Cardiac fibroblast (primary cell): ENCODE results near the gene TSSK6.
"Not testable (repeated sequence)": the region's sequence is repeated elsewhere in the genome, so short reads cannot be mapped to it uniquely, and the experiment has no call there.

ENCODE experiments used
- DNase-seq, 2 donors: peaks; one replicate each; pipeline versions ENCODE4 v3.0.0 to v3.0.0-alpha.2; 2010; ENCODE audit warnings: low read depth in 2 of 2
- H3K4me3 ChIP-seq, 2 donors: replicated peaks in 1 of 2; 1 replicate in 1 of 2; 2 replicates in 1 of 2; pipeline ENCODE4 v1.5.1; 2011; ENCODE audit warnings: low read depth in 2 of 2, low read length in 2 of 2, mild to moderate bottlenecking in 2 of 2, moderate library complexity in 1 of 2
- CTCF ChIP-seq: IDR thresholded peaks from one replicate; pipeline ENCODE4 v1.5.1; 2011; ENCODE audit warnings: low read depth, mild to moderate bottlenecking, low read length, inconsistent platforms

TSSK6 gene

GRCh38 chr19:19477705-19478383 is 37.5 kb downstream of the TSSK6 start:
- H3K4me3 ChIP-seq: no peak overlapping the region
- peak in 1 of 2 donors; percentile 16 for DNase-seq
- TF ChIP-seq CTCF: no peak

GRCh38 chr19:19475849-19476828 is 39.2 kb downstream of the TSSK6 start:
- peak; percentile 48 to 54 for DNase-seq
- H3K4me3 ChIP-seq: no peak overlapping the region
- peak; percentile 49 for TF ChIP-seq CTCF

GRCh38 chr19:19475015-19475765 is 40.2 kb downstream of the TSSK6 start:
- no peak overlapping the region for H3K4me3 ChIP-seq
- DNase-seq: no peak
- no peak for TF ChIP-seq CTCF

- not testable (repeated sequence) for H3K4me3 ChIP-seq, DNase-seq
These were observed 43.2 kb downstream of the TSSK6 start for GRCh38 chr19:19472106-19472505.

- no peak for TF ChIP-seq CTCF
- DNase-seq: no peak
- no peak overlapping the region for H3K4me3 ChIP-seq
These were observed 43.7 kb downstream of the TSSK6 start for GRCh38 chr19:19471682-19472081.

GRCh38 chr19:19470579-19470978 is 44.8 kb downstream of the TSSK6 start:
- TF ChIP-seq CTCF: no peak
- DNase-seq: no peak
- H3K4me3 ChIP-seq: no peak overlapping the region
